Prostate gland (tissue), 2 donors: ENCODE measurements around the gene BLOC1S4. TPM values are rescaled to one million over a fixed set of nuclear protein-coding genes. Genes with fewer than 3 reads are reported as not detected.

Source experiments
- DNase-seq: peaks from one replicate; pipeline ENCODE4 v3.0.0-alpha.2; 2019; ENCODE audit warnings: low spot score
- H3K27ac ChIP-seq, 2 donors: fragments of 200-600 bp; sonication (generic); 2 replicates each; pipeline ENCODE4 v1.5.1; 2017 to 2019
- H3K27me3 ChIP-seq: fragments of 200-600 bp; sonication (generic); replicated peaks from 2 replicates; pipeline ENCODE4 v1.5.1; 2019; ENCODE audit not compliant: insufficient read depth
- H3K36me3 ChIP-seq, 2 donors: fragments of 200-600 bp; sonication (generic); 1 replicate in 1 of 2; 2 replicates in 1 of 2; pipeline versions ENCODE4 v1.5.1 to v1.8.1; 2017 to 2019
- H3K4me1 ChIP-seq: fragments of 200-600 bp; sonication (generic); replicated peaks from 2 replicates; pipeline ENCODE4 v1.5.1; 2019
- H3K4me3 ChIP-seq, 2 donors: fragments of 200-600 bp; sonication (generic); 2 replicates each; pipeline ENCODE4 v1.5.1; 2017 to 2019
- H3K9me3 ChIP-seq: fragments of 200-600 bp; sonication (generic); 2 replicates; pipeline ENCODE4 v1.5.1; 2017
- CTCF ChIP-seq, 4 experiments: fragments of 200-600 bp in 2 of 4; fragments of 450-650 bp in 2 of 4; sonication (generic) in 2 of 4; IDR thresholded peaks; 1 replicate in 3 of 4; 2 replicates in 1 of 4; pipeline ENCODE4 v1.5.1; 2016 to 2019; ENCODE audit warnings: antibody characterized with exemption in 4 of 4, mild to moderate bottlenecking in 2 of 4, moderate library complexity in 2 of 4
- POLR2A ChIP-seq: fragments of 450-650 bp; IDR thresholded peaks from one replicate; pipeline ENCODE4 v1.6.1; 2016; ENCODE audit warnings: antibody characterized with exemption, mild to moderate bottlenecking
- POLR2AphosphoS5 ChIP-seq: sonication (generic); formaldehyde crosslinking; IDR thresholded peaks from one replicate; pipeline ENCODE4 v1.6.1; 2017; ENCODE audit warnings: antibody characterized with exemption
- WGBS: methylation state at CpG from one replicate; pipeline ENCODE4 v1.1.5; 2018; 5-methylcytosine and 5-hydroxymethylcytosine counted together
- intact Hi-C: fragments of 100-400 bp; cut with DNase I; formaldehyde crosslinking; loops from one replicate; pipeline ENCODE4 v1.14.2; 2022
- total RNA-seq, 2 donors: library from RNA; depleted of rRNA; stranded (reverse); fragments of >200 nt; gene quantifications; one replicate each; pipeline ENCODE4 v1.1.0, GENCODE V29; 2016

Gene BLOC1S4
- total RNA-seq, 2 donors from 2014 or later: 20.4 to 35.2 TPM

GRCh38 chr4:6696611-6697010 is 19.4 kb upstream of the BLOC1S4 start:
- peak overlapping the region; percentile 79 to 84 for H3K27ac ChIP-seq
- 46% methylated on average over 8 of the region's 8 CpGs for WGBS

GRCh38 chr4:6697131-6697530 is 18.8 kb upstream of the BLOC1S4 start:
- Histone ChIP-seq H3K4me3 (no peak overlapping the region), H3K27ac (peak overlapping the region; percentile 79 to 84), H3K4me1 (peaks cover 11% of the 10 kb centered on the region), H3K9me3 (no peaks in the 10 kb centered on the region), H3K36me3 (no peaks in the 10 kb centered on the region), H3K27me3 (no peaks in the 10 kb centered on the region)
- intact Hi-C loops: no loop called here
- WGBS: 94% methylated on average over 6 of the region's 6 CpGs
- no peak for DNase-seq
- no peak for TF ChIP-seq CTCF (IDR thresholded peaks at IDR 0.05)
- no peak for TF ChIP-seq POLR2AphosphoS5
- TF ChIP-seq POLR2A: no peak

More at GRCh38 chr4:6696611-6697010, 19.4 kb upstream of the BLOC1S4 start:
- no peak for DNase-seq
- intact Hi-C loops: no loop called here
- Histone ChIP-seq H3K4me3 (no peak overlapping the region), H3K36me3 (no peaks in the 10 kb centered on the region), H3K27me3 (no peaks in the 10 kb centered on the region), H3K9me3 (no peaks in the 10 kb centered on the region), H3K4me1 (peaks cover 11% of the 10 kb centered on the region)
- TF ChIP-seq CTCF (IDR thresholded peaks at IDR 0.05) (no peak), POLR2AphosphoS5 (peak; percentile 12)

GRCh38 chr4:6699388-6699787 is 16.6 kb upstream of the BLOC1S4 start:
- 89% methylated on average over 5 of the region's 5 CpGs for WGBS
- Histone ChIP-seq H3K27ac (no peak overlapping the region), H3K4me1 (peaks cover 11% of the 10 kb centered on the region), H3K36me3 (no peaks in the 10 kb centered on the region), H3K27me3 (no peaks in the 10 kb centered on the region), H3K4me3 (no peak overlapping the region), H3K9me3 (no peaks in the 10 kb centered on the region)
- TF ChIP-seq POLR2AphosphoS5 (no peak), CTCF (IDR thresholded peaks at IDR 0.05) (no peak), POLR2A (no peak)
- DNase-seq: no peak
- intact Hi-C loops: no loop called here

- intact Hi-C loops: no loop called here
- 89% methylated on average over 1 of the region's 1 CpG for WGBS
These were observed 16.1 kb upstream of the BLOC1S4 start for GRCh38 chr4:6699903-6700302.

More at GRCh38 chr4:6699903-6700302, 16.1 kb upstream of the BLOC1S4 start:
- Histone ChIP-seq H3K27ac (no peak overlapping the region), H3K9me3 (no peaks in the 10 kb centered on the region), H3K27me3 (no peaks in the 10 kb centered on the region), H3K4me1 (peaks cover 11% of the 10 kb centered on the region), H3K4me3 (no peak overlapping the region), H3K36me3 (no peaks in the 10 kb centered on the region)
- no peak for DNase-seq
- TF ChIP-seq POLR2AphosphoS5 (no peak), CTCF (IDR thresholded peaks at IDR 0.05) (no peak), POLR2A (no peak)
